HG03342 (cell line): ENCODE results near the gene KCNJ9.
"Not testable (repeated sequence)": the region's sequence is repeated elsewhere in the genome, so short reads cannot be mapped to it uniquely, and the experiment has no call there.

Source experiments
- ATAC-seq: cut with Tn5 transposase; IDR thresholded peaks from one replicate; pipeline ENCODE4 v1.9.1; 2021; ENCODE audit warnings: mild to moderate bottlenecking, moderate library complexity; ENCODE audit not compliant: unreplicated experiment

Gene KCNJ9

DNA sequence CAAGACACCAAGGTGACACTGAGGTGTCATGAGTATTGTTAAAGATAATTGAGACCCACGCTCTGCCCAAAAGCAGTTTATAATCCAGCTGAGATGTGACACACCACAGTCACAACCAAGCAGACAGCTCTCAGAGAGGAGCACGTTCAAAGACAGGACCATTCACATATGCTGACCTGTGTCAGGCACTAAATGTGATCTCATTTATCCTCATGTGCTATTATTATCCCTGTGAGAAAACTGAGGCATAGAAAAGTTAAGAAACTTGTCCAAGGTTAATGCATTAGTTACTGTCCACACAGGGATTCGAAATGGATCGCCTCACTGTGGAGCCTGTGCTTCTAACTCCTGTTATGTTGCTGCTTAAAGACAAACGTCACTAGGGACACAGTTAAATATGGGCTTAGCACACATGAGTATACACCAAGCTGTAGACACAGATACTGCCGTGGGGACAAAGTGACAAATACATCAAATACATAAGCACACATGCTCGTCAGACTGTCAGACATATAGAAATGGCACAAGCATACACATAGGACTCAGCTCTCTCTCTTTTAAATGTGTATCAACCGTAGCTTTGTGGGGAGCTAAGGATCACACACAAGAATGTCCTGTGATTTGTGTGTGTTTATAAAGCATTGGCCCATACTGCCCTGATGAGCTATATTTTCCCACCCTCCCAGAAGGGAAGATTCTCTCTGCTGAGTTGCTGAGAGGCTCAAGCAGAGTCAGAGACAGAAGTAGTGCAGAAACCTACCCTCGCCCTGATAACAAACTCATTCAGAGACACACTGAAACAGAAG is 20.6 kb downstream of the KCNJ9 start:
- no peak for ATAC-seq

DNA sequence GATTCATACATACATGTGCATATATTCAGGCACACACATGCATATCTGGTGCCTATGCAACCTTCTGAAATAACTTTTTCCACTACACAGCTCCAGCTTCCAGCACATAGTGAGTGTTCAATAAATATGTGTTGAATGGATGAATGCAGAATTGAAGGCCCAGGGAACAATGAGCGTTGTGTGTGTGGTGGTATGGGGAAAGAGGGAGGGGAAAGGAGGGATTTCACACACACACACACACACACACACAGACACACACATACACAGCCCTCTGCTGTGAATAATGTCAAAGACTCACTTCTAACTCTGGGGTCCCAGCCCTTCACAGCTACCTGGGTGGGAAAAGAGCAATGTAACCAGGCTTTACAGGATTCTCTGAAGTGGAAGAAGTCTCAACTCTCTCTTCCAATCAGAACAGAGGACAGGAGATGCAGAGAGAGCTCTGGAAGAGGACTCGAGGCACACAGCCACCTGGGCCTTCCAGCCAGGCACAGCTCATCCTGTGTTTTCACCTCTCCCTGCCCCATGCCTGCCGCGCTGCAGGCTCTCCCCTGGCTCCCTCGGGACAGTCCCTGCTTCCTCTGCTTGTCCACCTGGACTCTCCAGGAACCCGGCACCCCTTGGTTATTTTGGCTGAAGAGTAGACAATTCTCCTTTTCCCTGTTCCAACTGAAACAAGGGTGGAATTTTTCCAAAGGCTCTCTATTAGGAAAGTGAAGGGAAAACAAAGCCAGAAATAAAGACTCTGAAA is 22.5 kb downstream of the KCNJ9 start:
- no peak for ATAC-seq

DNA sequence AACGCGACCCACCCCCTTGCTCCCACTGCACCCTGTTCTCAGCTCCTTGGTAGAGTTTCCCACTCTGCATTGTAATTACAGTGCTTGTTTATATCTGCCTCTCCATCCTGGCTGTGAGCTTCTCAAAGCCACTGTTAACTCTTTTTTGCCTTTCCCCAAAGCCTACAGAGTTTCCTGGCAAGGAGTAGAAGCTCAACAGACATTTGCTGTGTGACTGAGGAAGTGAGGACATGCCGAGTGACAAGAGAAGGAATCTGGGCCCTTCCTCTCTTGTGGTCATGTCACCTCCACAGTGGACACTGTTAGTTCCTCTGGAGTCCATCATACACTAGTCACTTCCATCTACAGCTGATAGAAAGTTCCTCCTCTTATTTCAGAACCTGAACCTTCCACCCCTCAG is 23.1 kb downstream of the KCNJ9 start:
- ATAC-seq, result no peak

DNA sequence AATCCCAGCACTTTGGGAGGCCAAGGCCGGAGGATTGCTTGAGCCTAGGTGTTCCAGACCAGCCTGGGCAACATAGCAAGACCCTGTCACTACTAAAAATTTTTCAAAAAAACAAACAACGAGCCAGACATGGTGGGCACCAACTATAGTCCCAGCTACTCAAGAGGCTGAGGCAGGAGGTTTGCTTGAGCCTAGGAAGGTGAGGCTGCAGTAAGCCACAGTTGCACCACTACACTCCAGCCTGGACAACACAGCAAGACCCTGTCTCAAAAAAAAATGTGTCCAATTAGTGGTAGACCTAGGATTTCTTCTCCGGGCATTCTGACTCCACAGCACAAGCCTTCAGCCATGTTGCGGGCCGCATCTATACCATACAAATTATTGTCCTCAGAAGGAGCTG is 23.8 kb downstream of the KCNJ9 start:
- no peak for ATAC-seq

DNA sequence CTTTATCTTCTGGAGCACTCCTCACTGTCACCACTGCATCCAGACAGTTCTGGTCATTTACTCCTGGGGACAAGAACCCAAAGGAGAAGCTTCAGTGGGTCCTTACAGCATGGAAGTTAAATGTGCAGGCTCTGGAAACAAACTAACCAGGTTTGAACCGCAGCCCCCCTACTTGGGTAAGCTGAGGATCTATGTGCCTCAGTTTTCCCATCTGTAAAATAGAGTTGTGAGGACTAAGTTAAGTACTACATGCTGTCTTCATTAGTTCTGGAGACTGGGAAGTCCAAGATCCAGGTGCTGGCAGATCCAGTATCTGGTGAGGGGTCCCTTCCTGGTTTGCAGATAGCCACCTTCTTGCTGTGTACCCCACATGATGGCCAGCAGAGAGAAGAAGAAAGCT is 26.2 kb downstream of the KCNJ9 start:
- no peak for ATAC-seq

DNA sequence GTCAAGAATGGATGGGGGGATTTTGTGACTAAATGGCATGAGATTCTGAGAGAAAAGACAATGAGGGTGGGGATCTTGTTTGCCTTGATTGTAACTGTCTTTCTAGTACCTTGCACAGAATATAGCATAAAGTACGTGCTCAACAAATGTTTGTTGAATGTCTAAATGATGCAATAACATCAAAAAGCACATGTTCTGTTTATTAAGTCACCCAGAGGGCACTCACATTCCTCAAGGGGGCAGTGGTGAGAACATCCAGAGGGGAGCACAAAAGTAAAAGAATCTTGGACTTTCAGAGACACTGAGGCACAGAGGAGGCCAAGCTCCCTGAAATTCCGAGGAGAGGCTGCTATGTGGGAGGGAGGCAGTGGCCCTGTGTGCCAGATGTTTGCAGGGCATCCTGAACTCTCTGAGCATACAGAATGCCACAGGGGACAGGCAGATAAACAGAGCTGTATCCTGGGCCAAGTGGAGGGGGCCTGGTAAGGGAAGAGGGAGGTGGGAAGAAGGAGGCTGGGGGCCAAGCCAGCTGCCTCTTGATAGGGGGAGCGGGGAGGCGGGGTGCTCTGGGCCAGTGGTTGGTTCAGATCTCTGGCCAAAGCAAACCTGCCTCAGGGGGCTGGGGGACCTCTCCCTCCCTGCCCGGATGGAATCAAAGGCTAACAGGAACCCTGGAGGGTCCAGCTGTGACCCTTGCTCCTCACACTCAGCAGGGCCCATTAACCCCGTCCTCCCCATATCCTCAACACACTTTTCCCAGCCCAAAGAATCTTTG is 27.7 kb downstream of the KCNJ9 start:
- ATAC-seq, result no peak

DNA sequence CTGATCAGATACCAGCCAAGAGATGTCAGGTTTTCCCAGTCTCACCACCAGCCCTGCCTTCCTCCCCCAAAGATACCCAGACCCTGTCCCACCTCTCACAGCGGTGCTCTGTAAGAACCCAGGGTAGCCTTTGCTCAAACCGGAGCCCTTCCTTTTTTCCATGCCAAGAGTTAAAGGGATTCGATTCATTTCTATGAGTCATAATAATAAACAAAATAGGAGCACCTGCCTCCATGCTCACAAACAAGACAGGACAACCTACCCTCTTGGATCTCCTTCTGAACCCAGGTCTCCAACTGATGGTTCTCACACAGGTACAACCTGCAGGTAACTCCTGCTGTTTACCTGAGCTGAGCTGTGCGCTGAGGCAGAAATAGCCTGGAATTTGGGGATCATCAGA is 28.3 kb downstream of the KCNJ9 start:
- ATAC-seq, result no peak

DNA sequence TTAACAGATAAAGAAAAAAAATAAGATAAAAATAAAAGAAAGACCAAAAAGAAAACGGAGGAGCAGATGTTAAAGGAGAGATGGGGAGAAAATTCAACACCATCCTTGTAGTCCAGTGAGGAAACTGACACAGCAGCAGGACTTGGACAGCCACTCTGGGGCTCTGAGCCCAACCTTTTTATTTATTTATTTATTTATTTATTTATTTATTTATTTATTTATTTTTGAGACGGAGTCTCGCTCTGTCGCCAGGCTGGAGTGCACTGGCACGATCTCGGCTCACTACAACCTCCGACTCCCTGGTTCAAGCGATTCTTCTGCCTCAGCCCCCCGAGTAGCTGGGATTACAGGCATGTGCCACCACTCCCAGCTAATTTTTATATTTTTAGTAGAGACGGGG is 30.1 kb downstream of the KCNJ9 start:
- ATAC-seq, result not testable (repeated sequence)

DNA sequence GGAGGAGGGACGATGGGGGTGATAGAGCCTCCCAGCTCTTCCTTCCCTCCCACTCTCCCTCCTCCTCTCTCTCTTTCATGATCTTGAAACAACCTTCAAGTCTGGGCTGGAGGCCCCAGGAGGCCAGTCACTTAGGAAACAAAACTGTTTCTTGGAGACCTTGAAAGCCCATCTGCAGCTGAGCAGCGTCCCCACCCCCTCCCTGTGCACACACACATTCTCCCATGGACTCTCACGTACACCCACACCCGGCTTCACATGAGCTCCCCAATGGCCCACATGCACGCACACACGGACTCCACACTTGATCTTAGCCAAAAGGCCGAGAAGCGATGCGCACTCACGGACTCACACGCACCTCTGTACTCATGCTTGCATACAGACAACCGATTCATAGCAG is 31.0 kb downstream of the KCNJ9 start:
- no peak for ATAC-seq

DNA sequence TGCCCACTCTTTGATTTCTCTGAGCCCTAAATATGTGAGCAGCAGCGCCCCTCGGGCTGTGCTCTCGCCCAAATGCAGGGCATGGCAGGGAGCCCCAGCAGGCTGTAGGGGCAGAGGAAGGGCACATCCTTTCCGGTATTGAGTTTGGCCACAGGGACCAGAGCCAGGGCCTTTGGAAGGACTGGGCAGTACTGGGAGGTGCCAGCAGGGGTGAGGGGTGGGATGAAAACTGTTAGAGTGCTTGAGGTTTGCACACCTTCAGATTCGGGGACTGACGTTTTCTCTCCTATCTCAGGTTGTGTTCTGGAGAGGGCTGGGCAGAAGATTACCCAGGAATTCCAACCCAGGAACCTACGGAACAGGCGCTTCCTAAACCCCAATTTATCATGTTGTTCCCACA is 32.1 kb downstream of the KCNJ9 start:
- no peak for ATAC-seq

DNA sequence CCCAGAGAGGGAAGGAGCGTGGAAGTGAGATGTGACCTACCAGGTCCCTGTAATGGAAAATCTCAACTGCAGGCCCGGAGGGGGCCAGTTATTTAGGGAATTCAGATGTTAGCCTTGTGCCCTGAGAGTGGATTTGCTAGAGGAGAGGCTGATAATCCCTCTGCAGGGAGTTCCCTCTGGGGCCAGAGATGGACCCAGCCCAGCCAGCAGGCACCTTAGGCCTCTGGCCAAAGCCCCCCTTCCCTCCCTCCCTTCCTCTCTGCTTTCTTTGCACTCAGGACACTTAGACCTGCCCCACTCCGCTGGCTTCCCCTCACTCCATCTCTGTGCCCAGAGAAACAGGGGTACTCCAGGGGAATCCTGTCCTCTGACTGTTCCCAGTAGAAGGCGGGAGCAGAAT is 32.7 kb downstream of the KCNJ9 start:
- no peak for ATAC-seq

DNA sequence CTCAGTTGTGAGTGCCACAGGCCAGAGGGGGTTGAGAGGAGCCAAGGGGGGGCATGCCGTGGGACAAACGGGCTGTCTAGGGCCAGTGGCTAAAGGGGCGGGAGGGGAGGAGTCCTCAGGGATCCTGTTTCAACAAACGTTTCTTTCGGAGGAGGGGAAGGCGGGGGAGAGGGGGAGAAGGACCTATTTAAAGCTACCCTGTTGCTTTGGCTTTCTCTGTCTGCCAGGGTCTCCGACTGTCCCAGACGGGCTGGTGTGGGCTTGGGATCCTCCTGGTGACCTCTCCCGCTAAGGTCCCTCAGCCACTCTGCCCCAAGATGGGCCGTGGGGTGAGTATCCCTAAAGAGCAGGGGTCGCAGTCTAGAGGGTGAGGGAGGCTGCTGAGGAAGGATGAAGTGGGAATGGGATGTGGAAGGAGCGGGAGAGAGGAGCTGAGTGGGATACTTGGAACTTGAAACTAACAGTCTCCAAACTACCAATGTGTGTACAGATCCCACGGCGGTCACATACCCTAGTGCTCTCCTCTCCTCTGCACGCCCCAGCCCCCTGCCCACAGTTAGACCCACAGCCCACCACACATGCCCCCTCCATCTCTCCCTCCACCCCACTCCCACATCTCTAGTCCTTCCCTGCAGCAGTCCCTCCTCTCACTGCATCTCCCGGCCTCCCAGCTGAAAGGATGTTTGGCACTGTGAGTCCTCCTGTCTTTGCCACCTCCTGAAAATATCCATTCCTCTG is 34.4 kb downstream of the KCNJ9 start, which contains the start of gene ATP1A2:
Gene ATP1A2, plus strand, starts transcription at position 215 of the 738 bp plus-strand sequence. Its CDS starts 103 bp downstream, at position 318.
- ATAC-seq, result no peak

DNA sequence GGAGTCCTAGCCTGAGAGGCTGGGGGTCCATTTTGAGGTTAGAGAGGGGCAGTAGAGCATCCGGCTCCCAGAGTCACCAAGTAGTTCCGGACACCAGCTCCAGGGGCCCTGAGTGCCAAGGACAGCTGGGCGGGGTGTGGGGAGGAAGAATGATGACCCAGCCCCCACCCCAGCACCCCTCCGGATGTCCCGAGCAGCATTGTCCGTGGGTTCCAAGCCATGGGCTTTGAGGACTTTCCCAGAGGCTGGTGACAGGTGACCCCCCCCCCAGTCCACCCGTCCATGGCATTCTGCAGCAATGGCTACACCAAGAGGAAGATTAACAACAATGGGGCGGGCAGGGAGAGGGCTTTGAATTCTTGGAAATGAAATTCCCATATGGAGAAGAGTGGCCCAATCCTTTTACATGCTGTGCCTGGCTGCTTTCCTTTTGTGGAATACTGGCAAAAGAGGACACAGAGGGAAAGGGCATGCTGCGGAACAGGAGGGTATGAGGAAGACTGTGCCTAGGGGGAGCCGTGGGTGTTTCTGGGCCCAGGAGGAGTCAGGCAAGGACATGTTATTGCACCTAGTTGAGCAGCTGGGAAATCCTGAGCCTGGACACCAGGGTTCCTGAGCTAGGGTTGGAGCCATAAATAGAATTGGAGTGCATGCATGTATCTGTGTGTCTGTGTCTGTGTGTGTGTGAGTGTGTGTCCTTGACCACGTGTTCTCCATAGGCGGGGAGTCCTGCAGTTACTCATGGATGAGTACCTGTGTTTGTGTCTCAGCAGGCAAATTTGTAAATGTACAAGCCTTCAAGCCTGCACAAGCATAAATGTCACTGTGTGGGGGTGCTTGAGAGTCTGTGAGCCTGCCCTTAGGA is 35.2 kb downstream of the KCNJ9 start:
- ATAC-seq, result no peak

DNA sequence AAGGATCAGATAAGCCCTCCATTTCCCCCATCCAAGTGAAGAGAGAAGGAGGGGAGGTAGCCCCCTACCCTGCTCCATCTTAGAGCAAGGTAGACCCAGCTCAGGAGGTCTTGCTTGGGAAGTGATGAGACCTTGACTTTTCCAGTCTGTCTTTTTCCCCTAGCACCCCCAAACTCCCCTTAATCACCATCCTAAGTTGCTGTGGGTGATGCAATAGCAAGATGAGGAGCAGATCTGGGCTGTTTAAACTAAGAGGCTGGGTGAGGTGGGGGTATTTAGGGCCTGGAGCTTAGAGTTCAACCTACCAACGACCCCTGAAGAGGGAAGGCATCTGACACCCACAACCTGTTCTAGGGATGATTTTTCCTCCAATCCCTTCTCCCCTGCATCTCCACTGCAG is 36.0 kb downstream of the KCNJ9 start:
- ATAC-seq, result no peak

DNA sequence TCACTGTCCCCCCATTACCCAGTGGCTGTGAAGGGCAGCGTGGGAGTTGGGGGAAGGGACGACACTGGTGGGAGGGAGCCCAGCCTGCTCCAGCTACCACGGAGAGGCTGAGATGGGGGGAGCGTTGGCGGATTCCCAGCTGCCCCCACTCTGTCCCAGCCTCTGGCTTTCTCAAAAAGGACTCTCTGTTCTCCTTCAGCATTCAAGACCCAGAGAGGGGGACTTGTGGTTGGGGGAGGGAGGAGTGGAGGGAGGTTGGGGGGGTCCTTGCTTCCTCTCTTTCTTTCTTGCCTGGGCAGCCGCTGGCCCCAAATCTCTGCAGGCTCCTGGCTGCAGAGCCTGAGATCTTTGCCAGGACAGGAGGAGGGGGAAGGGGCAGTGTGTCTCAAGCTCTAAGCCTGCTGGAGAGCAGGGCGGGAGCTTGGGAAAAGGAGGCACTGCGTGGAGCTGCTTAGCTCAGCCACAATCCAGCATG is 36.4 kb downstream of the KCNJ9 start:
- ATAC-seq, result no peak

DNA sequence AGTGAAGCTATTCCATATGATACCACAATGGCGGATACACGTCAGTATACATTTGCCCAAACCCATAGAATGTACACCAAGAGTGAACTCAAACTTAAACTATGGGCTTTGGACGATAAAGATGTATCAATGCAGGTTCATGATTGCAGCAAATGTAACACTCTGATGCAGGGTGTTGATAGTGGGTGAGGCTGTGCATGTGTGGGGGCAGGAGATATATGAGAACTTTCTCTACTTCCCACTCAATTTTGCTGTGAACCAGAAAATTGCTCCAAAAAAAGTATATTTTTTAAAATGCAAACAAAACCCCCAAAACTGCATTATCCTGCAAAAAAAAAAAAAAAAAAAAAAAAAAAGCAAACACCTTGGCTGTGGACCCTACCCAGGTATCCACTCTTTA is 37.6 kb downstream of the KCNJ9 start:
- ATAC-seq, result no peak

DNA sequence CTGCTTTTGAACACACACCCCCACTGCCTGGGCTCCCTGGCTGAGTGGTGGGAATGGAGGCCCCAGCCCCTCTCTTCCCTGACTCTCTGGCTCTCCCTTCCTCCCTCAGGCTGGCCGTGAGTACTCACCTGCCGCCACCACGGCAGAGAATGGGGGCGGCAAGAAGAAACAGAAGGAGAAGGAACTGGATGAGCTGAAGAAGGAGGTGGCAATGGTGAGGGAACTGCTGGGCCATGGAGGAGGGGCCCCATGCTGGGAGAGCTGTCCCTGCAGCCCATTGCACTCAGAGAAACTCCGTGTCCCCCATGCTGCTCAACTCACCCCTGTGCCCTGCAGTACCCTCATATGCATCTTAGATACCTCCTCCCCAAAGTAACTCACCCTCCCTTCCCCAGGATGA is 39.5 kb downstream of the KCNJ9 start:
- no peak for ATAC-seq

DNA sequence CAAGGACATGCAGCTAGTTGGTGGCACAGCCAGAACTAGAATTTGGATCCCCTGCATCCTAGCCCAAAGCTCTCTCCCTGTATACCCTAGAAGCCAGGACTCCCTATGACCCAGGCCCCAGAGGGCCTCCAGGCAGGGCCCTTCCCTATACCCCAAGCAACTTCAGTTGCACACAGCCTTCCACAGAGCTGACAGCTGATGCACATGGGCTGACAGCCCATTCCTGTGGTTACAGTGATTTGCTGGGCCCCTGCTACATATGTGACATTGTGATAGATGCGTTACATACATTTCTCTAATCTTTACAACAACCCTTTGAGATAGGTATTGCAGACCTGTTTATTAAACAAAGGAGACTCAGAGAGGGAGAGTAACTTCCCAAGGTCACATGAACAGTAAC is 40.0 kb downstream of the KCNJ9 start:
- no peak for ATAC-seq

DNA sequence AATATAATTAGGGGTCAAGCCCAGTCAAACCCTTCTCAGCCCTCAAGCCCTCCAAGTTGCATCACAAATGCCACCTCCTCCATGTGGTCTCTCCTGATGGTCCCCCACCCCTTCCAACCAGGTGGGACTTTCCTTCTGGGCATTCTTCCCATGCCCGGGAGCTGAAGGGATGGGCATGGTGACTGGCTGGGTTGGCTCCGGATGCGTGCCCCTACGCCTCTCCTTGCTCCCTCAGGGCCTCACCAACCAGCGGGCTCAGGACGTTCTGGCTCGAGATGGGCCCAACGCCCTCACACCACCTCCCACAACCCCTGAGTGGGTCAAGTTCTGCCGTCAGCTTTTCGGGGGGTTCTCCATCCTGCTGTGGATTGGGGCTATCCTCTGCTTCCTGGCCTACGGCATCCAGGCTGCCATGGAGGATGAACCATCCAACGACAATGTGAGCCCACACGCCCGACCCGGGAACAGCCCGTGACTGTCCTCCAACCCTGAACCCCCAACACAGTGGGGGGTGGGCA is 41.7 kb downstream of the KCNJ9 start:
- no peak for ATAC-seq

DNA sequence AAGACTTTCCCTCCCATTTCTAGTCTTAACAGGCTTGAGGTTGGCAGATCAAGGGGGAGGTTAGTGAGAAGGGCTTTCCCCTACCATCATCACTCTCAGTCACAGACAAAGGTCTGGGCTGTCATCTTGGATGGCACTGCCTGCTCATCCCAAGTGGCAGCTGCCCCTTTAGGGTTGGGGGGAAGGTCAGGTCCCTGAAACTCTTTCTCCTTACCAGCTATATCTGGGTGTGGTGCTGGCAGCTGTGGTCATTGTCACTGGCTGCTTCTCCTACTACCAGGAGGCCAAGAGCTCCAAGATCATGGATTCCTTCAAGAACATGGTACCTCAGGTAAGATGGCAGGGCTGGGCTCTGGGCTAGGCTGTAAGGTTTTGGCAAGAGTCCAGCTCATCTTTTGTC is 42.4 kb downstream of the KCNJ9 start:
- no peak for ATAC-seq
